ENCODE measurements around the gene MYO1H. TPM values are rescaled to one million over a fixed set of nuclear protein-coding genes. Genes with fewer than 3 reads are reported as not detected.

Gene MYO1H
- total and polyA plus RNA-seq, 8 donors: 0.20 to 0.93 (median 0.32) TPM

- no peaks in the 10 kb centered on the region for H3K27me3 ChIP-seq
- H3K4me1 ChIP-seq: no peaks in the 10 kb centered on the region
- DNase-seq (no peak), ATAC-seq (no peak)
- no peak overlapping the region for H3K27ac ChIP-seq
- intact Hi-C loops (cut with DNase I): no loop called here
- peaks cover 0 to 95% of the 10 kb centered on the region in 2 donors for H3K36me3 ChIP-seq
- no peaks in the 10 kb centered on the region for H3K9me3 ChIP-seq
- no peak overlapping the region for H3K4me3 ChIP-seq
- no peak for TF ChIP-seq CTCF (IDR thresholded peaks at IDR 0.05)
Measured at GRCh38 chr12:109487181-109488050, 139.7 kb downstream of the MYO1H start.

- ATAC-seq (no peak), DNase-seq (no peak)
- Histone ChIP-seq H3K9me3 (no peaks in the 10 kb centered on the region), H3K4me3 (no peak overlapping the region), H3K27ac (no peak overlapping the region), H3K36me3 (peaks cover 0 to 100% of the 10 kb centered on the region in 2 donors), H3K4me1 (no peaks in the 10 kb centered on the region), H3K27me3 (no peaks in the 10 kb centered on the region)
- intact Hi-C loops (cut with DNase I): no loop called here
- TF ChIP-seq CTCF (IDR thresholded peaks at IDR 0.05): no peak
Measured at GRCh38 chr12:109488051-109488665, 140.5 kb downstream of the MYO1H start.

DNA sequence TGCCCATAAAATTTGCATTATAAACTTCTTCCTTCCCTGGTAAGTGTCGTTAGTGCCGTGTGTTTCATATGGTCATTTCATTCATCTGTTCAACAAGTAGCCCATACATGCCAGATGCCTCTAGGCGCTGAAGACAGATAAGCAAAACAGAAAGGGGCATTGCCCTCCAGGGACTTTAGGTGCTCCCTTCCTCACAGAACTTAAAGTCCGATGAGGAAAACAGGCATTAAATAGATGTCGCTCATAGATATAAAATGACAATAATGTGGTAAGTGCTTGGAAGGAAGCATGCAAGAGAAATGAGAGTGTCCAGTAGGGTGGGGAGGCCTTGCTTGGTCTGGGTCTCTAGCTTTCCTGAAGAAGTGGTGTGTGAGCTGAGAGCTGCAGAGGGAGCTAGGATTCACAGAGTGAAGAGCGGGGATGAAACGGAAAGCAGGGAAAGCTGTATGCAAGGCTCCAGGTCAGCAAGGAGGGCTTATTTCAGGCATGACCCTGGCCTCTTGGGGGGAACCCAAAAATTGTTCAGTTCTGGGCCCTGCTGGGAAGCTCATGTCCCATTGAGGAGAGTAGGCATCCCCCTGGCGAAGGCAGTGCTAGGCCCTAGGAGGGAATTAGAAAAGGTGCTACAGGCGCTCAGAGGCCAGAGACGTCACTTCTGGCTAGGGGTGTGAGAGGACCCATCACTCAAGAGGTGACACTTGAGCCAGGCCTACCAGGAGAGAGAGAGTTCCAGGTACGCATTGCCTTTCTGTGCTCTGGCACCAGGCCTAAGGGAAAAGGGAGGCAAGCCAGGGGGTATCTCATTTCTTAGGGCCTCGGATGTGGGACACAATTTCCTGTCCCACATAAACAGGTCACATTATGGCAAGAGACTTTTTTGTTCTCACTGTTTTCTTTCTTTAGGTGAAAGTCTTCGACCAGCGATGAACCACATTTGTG, 141.6 kb downstream of the MYO1H start:
- Histone ChIP-seq H3K4me3 (no peak overlapping the region), H3K9me3 (no peaks in the 10 kb centered on the region), H3K36me3 (peaks cover 0 to 100% of the 10 kb centered on the region in 2 donors), H3K4me1 (no peaks in the 10 kb centered on the region), H3K27ac (no peak overlapping the region), H3K27me3 (no peaks in the 10 kb centered on the region)
- intact Hi-C loops (cut with DNase I): no loop called here
- DNase-seq (no peak), ATAC-seq (no peak)
- TF ChIP-seq CTCF (IDR thresholded peaks at IDR 0.05): no peak

DNA sequence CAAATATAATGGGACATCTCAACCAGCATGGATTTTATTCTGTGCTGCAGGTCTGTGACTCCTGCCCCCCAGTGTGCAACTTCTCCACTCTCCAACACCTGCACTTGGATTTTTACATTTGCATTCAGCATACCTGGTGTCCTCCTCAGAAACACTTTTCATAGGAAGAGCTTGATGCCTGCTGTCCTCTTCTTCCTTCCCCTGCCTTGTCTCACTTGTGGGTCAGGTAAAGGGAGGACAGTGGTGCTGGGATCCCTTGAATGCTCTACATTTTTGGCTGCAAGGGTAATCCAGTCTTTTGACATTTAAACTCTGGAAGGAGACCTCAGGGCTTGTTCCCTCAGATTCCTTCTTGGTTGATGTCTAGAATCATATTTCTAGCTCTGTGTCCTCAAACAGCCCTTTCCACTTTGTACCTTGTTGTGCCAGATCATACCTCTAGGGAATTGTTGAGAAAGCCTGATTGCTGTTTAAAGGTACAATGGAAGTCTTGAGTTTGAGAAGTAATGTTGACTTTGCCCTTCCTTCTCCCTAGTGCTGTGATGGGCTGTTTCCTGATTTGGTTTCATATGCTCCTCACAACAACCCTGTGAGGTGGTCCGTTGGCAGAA, 142.4 kb downstream of the MYO1H start:
- H3K27ac ChIP-seq: no peak overlapping the region
- no peaks in the 10 kb centered on the region for H3K27me3 ChIP-seq
- intact Hi-C loops (cut with DNase I): no loop called here
- no peak for TF ChIP-seq CTCF (IDR thresholded peaks at IDR 0.05)
- no peak for ATAC-seq
- H3K9me3 ChIP-seq: no peaks in the 10 kb centered on the region
- peaks cover 0 to 100% of the 10 kb centered on the region in 2 donors for H3K36me3 ChIP-seq
- no peak overlapping the region for H3K4me3 ChIP-seq
- no peak for DNase-seq
- H3K4me1 ChIP-seq: no peaks in the 10 kb centered on the region

Data from left lung (tissue), 10 donors.